NCI-H128 (cell line): ENCODE data around the gene SLC41A3.
"Not testable (repeated sequence)": the region's sequence is repeated elsewhere in the genome, so short reads cannot be mapped to it uniquely, and the experiment has no call there.

ENCODE experiments used
- DNase-seq: peaks from one replicate; lab custom pipeline; 2025; ENCODE audit not compliant: unreplicated experiment; lab: John Stamatoyannopoulos, UW

Gene SLC41A3

GRCh38 chr3:126056088-126056487, 27.8 kb downstream of the SLC41A3 start:
- DNase-seq, result no peak

- DNase-seq, result no peak
Measured at GRCh38 chr3:126054870-126055269, 29.1 kb downstream of the SLC41A3 start.

DNA sequence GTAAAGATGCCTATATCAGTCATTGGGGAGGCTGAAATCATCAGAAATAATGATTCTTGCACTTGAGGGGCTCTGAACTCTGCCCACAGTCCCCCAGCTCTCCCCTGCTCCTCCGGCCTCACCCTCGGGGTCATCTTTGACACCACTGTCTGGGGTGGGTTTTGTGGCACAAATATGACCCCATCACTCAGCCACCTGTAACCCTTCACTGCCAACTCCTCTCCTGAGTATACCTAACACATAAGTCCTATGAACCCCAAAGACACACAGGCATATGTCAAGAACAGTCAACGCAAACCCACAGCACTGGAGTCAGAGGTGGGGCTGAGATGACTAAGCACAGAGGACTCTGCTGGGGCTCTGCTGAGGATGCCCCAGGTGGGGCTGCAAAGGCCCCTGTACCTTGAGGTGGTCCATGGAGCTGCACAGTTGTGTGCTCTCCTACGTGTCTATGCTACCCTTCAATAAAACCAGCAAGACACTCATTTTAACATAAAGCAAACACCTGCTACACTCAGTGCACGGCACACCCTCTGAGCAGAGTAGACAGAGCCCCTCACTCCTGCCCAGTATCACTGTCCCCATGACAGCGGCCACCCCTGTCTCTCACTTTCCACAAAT, 29.9 kb downstream of the SLC41A3 start:
- DNase-seq, result no peak

DNA sequence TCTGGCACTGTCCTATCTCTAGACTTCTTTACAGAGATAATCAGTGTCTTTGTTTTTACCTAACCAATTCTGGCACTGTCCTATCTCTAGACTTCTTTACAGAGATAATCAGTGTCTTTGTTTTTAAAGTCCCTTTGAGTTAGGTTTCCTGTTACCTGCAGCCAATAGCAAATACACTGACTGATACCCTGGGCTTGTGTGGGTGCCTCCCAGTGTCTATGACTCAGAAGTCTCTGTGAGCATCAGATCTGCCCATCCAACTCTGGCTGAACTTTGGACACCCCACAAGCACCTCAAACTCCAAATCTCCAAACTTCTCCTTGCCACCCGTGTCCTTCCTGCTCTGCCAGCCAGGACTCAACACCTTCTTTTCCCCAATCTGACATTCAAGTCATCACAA, 30.4 kb downstream of the SLC41A3 start:
- no peak for DNase-seq

DNA sequence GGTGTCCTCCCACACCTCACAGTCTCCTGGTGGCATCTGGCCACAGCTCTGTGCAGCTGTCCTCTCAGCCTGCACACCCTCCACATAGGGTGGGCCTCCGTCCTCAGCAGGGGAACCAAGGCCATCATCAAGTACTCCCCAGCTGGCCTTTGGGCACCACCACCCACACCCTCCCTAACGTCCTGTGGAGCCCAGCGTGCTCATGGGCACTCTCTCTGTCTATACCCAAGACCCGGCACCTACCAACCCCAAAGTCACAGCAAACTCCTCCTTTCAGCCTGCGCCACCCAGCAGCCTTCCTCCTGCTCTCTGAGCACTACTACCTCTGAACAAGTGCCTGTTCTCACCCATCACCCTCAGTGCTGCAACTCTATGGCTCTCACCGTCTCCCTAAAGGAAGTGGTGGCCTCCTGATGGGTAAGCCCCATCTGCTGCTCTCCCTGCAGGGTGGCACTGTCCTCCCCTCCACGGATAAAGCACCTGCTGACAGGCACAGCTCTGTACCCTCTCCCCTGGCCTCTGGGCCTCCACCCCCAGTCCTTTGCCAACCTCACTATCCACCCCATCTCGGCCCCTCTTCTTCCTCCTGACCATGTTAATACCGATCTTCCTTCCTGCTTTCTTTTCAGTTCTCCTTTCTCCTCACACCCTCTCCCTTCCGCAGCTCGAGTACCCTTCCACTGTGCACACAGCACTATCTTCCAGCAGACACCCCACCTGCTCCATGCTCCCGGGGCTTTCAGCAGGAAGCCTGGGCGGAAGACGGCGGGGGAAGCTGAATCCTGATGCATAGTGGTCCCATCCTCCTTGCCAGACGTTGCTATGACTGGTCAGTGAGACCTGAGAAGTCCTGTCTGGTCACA, 31.5 kb downstream of the SLC41A3 start:
- DNase-seq, result no peak

DNA sequence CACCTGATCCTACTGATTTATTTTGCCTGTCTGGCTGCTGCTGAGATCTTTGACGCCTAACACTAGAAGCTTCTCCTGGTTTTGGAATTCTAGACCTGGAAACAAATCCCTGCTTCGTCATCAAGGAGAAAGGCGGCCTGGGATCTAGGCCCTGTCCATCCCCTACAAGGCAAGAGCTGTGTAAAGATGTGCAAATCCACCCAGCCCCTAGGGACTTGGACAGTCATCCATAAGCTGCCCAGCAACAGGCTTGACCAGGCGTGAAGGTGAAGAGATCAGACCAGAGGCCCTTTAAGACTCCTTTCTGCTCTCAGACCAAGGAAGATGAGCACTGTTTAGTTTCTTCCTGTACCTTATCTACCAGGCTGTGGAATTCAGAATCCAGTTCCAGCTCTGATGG, 32.2 kb downstream of the SLC41A3 start:
- no peak for DNase-seq

- no peak for DNase-seq
Measured at GRCh38 chr3:126051234-126051633, 32.7 kb downstream of the SLC41A3 start.

- no peak for DNase-seq
Measured at GRCh38 chr3:126050626-126051025, 33.3 kb downstream of the SLC41A3 start.

DNA sequence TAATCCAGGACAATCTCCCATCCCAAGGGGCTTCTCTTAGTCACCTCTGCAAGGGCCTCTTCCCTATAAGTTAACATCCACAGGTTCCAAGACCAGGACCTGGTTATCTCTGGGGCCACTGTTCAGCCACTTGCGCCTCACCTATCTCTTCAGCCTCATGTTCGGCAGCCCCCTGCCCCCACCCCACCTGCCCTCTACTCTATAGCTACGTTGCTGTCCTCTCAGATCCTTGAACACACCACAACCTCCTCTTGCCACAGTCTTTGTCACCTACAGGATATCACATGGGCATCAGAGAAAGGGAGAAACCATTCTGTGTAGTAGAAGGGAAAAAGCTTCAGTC, 33.9 kb downstream of the SLC41A3 start:
- DNase-seq, result no peak

GRCh38 chr3:126049289-126050049, 34.5 kb downstream of the SLC41A3 start:
- DNase-seq, result no peak

DNA sequence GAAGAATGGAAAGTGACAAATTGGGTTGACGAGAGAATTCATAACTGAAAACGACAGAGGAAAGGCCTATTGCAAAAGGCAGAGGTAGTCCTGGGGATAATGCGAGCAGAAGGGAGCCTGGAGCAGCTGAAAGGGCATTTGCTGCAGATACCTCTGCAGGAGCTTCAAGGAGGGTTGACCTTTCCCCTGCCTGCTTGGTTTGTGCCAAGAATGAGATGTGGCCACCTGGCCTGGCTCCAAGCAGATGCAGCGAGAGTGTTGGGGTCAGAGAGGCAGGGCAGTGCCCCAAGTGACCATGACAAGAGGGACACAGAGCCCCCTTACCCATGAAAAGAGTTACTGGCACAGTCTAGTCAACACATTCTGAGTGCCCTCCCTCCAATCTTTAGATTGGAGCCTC, 43.5 kb downstream of the SLC41A3 start:
- no peak for DNase-seq

DNA sequence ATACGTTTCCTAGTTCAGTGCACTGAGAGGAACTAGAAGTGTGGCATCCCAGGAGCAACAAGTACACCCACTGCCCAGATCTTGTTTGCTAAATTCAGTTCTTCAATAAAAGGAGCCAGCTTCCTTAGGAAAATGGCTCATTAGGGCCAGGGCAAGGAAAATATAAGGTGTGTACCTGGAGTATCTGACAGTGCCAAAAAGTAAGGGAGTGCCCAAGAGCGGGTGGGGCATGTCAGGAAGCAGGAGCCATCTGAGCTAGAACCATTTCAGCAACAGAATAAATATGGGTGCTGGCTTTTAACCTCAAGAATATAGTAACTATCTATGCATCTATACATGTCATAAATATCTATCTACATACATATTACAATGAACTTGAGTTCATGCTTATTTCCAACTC, 44.1 kb downstream of the SLC41A3 start:
- DNase-seq, result no peak

DNA sequence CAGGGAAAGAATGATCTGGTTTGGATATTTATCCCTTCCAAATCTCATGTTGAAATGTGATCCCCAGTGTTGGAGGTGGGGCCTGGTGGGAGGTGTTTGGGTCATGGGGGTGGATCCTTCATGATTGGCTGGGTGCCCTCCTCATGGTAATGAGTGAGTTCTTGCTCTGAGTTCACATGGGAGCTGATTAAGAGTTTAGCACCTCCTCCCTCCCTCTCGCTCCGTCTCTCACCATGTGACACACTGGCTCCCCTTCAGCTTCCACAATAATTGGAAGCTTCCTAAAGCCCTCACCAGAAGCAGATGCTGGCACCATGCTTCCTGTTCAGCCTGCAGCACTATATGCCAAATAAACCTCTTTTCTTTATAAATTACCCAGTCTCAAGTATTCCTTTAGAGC, 45.1 kb downstream of the SLC41A3 start:
- DNase-seq, result not testable (repeated sequence)

DNA sequence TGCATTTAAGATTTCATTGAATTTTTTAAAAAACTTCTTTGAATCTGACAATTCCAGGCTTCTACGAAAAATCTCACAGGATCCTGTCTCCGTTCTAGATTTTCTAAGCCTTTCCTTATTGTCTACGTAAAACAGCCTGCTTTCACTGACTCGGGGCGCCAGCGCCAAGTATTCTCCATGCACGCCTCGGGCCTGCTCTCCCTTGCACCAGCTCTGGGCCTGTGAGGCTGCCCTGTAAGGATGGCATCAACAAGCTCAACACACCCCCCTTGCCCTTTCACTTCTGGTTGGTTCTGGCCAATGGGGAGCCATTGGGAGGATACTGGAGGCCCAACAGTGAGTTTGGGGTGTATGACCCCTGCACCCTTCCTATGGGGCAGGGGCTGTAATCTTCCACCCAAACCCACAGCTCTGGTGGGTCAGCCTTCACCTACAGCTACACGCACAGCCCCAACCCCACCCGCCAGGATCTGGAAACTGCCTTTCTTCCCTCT, 47.8 kb downstream of the SLC41A3 start:
- DNase-seq, result no peak

DNA sequence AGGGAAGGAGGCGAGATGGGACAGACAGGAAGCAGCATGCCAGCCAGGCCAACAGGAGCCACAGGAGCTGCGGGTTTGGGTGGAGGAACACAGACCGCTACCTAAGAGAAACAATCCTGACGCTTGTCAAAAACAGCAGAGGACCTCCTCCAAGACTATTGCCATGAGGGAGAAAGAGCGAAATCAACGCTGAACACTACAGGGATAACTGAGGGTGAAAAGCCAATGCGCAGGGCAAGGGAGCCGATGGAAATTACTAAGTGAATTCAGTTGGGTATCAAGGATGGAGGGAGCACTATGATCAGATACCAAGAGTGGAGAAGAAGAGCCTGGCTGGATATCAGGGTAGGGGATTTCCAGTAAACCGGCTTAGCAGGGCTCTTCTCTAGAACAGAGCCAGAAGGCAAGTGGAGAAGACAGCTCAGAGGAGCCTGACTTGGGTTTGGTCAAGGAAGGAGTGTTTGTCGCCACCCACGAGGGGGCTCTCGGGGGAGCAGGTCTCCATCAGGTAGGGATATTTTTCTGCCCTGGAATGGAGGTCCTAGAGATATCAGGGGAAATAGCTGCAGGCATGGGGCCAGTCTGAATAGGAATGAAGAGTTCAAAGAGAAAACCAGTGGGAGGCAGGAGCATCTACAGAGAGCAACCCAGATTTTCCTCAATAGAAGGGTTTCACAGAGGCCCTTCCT, 48.4 kb downstream of the SLC41A3 start:
- no peak for DNase-seq

DNA sequence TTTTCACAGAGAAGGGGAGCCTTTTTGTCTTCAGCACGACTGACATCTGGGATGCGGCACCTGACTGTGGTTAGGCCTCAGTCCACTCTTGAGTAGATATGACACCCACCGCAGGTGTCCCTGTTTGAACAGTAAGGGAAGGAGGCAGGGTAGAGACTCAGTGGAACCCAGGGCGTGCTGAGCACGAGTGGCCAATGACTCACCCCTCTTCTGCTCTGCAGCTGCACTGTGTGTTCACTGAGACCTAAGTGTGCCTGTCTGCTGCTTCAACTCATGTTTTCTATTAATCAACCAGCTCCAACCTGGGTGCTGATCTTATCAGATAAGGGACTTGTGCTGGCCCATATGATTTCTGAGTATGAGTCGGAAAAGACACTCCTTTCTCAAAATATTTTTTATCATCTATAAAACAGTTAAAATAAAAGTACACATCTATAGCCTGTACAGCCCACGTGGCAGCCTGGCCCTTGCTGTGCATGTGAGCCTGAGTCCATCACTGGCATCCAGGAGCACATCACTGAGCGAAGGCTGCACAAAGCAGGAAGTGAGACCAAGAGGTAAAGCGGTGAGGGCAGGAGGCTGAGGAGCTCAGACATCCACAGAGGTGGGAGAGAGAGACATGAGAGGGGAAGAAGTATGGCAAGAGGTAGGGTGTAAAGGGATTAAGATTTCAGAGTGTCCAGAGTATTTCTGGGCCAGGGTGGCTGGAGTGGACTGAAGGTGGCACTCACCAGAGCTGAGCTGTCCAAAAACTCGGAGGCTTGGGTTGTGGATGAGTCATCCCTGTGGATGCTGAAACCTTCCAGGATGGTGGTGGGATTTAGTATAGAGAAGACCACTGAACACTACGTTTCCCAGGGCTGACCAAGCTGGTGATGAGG, 49.2 kb downstream of the SLC41A3 start:
- DNase-seq, result no peak

GRCh38 chr3:126033765-126034164, 50.2 kb downstream of the SLC41A3 start:
- no peak for DNase-seq

GRCh38 chr3:126033051-126033745, 50.7 kb downstream of the SLC41A3 start:
- no peak for DNase-seq

DNA sequence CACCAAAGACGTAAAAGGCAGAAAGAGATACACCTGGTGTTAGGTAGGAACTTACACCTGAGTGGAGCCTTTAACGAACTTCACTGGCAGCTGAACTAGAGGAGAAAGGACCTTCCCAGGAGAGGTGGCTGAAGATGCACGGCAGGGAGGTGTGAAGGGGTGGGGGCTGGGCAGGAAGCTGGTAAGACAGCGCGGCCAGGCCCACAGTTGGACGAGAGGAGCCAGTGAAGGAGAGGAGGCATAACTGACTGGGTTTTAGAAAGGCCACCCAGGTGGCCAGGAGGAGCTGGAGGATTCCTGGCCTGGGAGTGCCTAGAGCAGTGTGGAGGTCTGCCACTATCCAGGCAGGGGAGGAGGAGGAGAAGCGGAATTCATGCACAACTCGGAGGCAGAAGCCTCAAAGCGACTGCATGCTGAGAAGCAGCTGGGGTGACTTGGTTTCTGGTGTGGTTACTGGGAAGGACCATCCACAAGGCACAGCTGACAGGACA, 51.9 kb downstream of the SLC41A3 start:
- no peak for DNase-seq

DNA sequence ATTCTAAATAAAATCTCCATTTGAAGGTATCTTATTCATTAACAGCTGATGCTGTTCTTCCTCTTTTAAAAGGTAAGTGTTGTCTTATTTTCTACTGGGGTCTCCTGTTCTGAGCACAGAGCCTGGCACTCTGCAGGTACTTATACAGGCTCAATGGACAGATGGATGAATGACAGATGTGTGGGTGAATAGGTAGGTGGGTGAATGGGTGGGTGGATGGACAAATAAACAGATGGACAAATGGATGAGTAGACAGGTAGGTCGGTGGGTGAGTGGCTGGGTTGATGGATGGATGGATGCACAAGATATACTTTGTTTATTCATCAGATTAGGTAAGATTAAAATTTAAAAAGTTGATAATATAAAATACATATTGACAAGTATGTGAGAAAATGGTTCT, 53.5 kb downstream of the SLC41A3 start:
- DNase-seq, result no peak
